Neural cell (in vitro differentiated cells): Measurements from ENCODE around the gene MAB21L4. TPM values are rescaled to one million over a fixed set of nuclear protein-coding genes. Genes with fewer than 3 reads are reported as not detected.

Source experiments
- H2AFZ ChIP-seq: fragments of 200-600, 300-800 bp; sonication (generic), shearing (Covaris generic); 2 replicates; pipeline ENCODE4 v1.6.0; 2014; ENCODE audit warnings: low read depth, mild to moderate bottlenecking, antibody characterized with exemption, low read length, moderate library complexity
- H3F3A ChIP-seq: fragments of 200-600 bp; shearing (Covaris generic); 2 replicates; pipeline ENCODE4 v1.6.1; 2016; ENCODE audit warnings: mild to moderate bottlenecking, moderate library complexity, mixed read lengths, antibody characterized with exemption, low read length; ENCODE audit not compliant: insufficient read depth, poor library complexity, severe bottlenecking
- H3K27ac ChIP-seq: fragments of 200-600, 300-800 bp; sonication (generic), shearing (Covaris generic); 2 replicates; pipeline ENCODE4 v1.5.1; 2014; ENCODE audit warnings: mild to moderate bottlenecking, low read length, moderate library complexity
- H3K27me3 ChIP-seq: fragments of 300-800, 200-600 bp; sonication (generic), shearing (Covaris generic); 2 replicates; pipeline ENCODE4 v1.6.0; 2014; ENCODE audit warnings: mild to moderate bottlenecking, low read depth, low read length, moderate library complexity; ENCODE audit not compliant: insufficient read depth
- H3K36me3 ChIP-seq: fragments of 300-800, 200-600 bp; sonication (generic), shearing (Covaris generic); 2 replicates; pipeline ENCODE4 v1.5.1; 2014; ENCODE audit warnings: mild to moderate bottlenecking, antibody characterized with exemption, low read length, moderate library complexity; ENCODE audit not compliant: insufficient read depth
- H3K4me2 ChIP-seq: fragments of 300-800, 200-600 bp; sonication (generic), shearing (Covaris generic); 2 replicates; pipeline ENCODE4 v1.6.0; 2014; ENCODE audit warnings: mild to moderate bottlenecking, low read length
- H3K4me3 ChIP-seq: fragments of 300-800, 200-600 bp; sonication (generic), shearing (Covaris generic); 2 replicates; pipeline ENCODE4 v1.5.1; 2014; ENCODE audit warnings: mild to moderate bottlenecking, low read length, moderate library complexity
- H3K79me2 ChIP-seq: fragments of 200-600 bp; shearing (Covaris generic); replicated peaks from 2 replicates; pipeline ENCODE4 v1.6.0; 2014; ENCODE audit warnings: mild to moderate bottlenecking, low read length, moderate library complexity; ENCODE audit not compliant: insufficient read depth
- H3K9ac ChIP-seq: fragments of 300-800, 200-600 bp; sonication (generic), shearing (Covaris generic); 2 replicates; pipeline ENCODE4 v1.6.1; 2016; ENCODE audit warnings: mild to moderate bottlenecking, low read length, mixed read lengths
- H3K9me2 ChIP-seq: fragments of 200-600 bp; shearing (Covaris generic); 2 replicates; pipeline ENCODE4 v1.6.1; 2016; ENCODE audit warnings: mild to moderate bottlenecking, low read length, mixed read lengths; ENCODE audit not compliant: insufficient read depth
- H3K9me3 ChIP-seq: fragments of 200-600, 300-800 bp; sonication (generic), shearing (Covaris generic); 2 replicates; pipeline ENCODE4 v1.6.1; 2016; ENCODE audit warnings: mild to moderate bottlenecking, mixed run types, low read length, moderate library complexity, mixed read lengths
- H4K20me1 ChIP-seq: fragments of 200-600 bp; shearing (Covaris generic); 2 replicates; pipeline ENCODE4 v1.6.1; 2016; ENCODE audit warnings: mild to moderate bottlenecking, mixed run types; ENCODE audit not compliant: insufficient read depth
- EP300 ChIP-seq: fragments of 450-650 bp; conservative IDR thresholded peaks from 2 replicates; pipeline ENCODE4 v1.6.1; 2014; ENCODE audit warnings: antibody characterized with exemption, mild to moderate bottlenecking, moderate library complexity; ENCODE audit not compliant: poor library complexity, severe bottlenecking
- EZH2 ChIP-seq: fragments of 200-600, 300-800 bp; shearing (Covaris generic), sonication (generic); IDR thresholded peaks from 2 replicates; pipeline ENCODE4 v1.6.1; 2014; ENCODE audit warnings: antibody characterized with exemption, low read length, borderline replicate concordance, mild to moderate bottlenecking; ENCODE audit not compliant: insufficient read depth, poor library complexity, severe bottlenecking
- MXI1 ChIP-seq: fragments of 450-650 bp; conservative IDR thresholded peaks from 2 replicates; pipeline ENCODE4 v1.6.1; 2014; ENCODE audit warnings: antibody characterized with exemption, mild to moderate bottlenecking; ENCODE audit not compliant: poor library complexity, severe bottlenecking
- POLR2AphosphoS5 ChIP-seq: IDR thresholded peaks from 2 replicates; pipeline ENCODE4 v1.6.1; 2012
- RAD21 ChIP-seq: fragments of 450-650 bp; conservative IDR thresholded peaks from 2 replicates; pipeline ENCODE4 v1.6.1; 2014; ENCODE audit warnings: antibody characterized with exemption, mild to moderate bottlenecking, moderate library complexity
- SMC3 ChIP-seq: fragments of 450-650 bp; conservative IDR thresholded peaks from 2 replicates; pipeline ENCODE4 v1.6.1; 2014; ENCODE audit warnings: antibody characterized with exemption, mild to moderate bottlenecking, moderate library complexity; ENCODE audit not compliant: poor library complexity
- TAF1 ChIP-seq: IDR thresholded peaks from 2 replicates; pipeline ENCODE4 v1.6.1; 2012; ENCODE audit warnings: low read depth
- polyA plus RNA-seq: library from polyadenylated mRNA; depleted of rRNA; stranded (reverse); fragments of >200 nt; gene quantifications from 2 replicates; pipeline ENCODE4 v1.2.3, GENCODE V29; 2014
- TF ChIP-seq, protein P1 (sequence below): fragments of 450-650 bp; IDR thresholded peaks from 2 replicates; pipeline ENCODE4 v1.5.1; 2014; ENCODE audit warnings: antibody characterized with exemption, mild to moderate bottlenecking, moderate library complexity; ENCODE audit not compliant: poor library complexity, severe bottlenecking
- TF ChIP-seq, protein P2 (sequence below): IDR thresholded peaks from 2 replicates; pipeline ENCODE4 v1.6.1; 2012; ENCODE audit warnings: borderline replicate concordance

Gene MAB21L4
- polyA plus RNA-seq, 1 donor from 2014 or later = not detected

GRCh38 chr2:240894006-240894405 is 1.9 kb downstream of the MAB21L4 start:
- Histone ChIP-seq H3K27me3 (no peaks in the 10 kb centered on the region), H3K4me3 (no peak overlapping the region), H3K9me2 (no peaks in the 10 kb centered on the region), H3K79me2 (no peaks in the 10 kb centered on the region), H3K36me3 (no peaks in the 10 kb centered on the region), H3K4me2 (no peak overlapping the region), H3K9ac (no peak overlapping the region), H3K27ac (no peak overlapping the region), H4K20me1 (no peaks in the 10 kb centered on the region), H3K9me3 (no peaks in the 10 kb centered on the region), H3F3A (no peaks in the 10 kb centered on the region), H2AFZ (no peak overlapping the region)
- TF ChIP-seq, protein P1, sequence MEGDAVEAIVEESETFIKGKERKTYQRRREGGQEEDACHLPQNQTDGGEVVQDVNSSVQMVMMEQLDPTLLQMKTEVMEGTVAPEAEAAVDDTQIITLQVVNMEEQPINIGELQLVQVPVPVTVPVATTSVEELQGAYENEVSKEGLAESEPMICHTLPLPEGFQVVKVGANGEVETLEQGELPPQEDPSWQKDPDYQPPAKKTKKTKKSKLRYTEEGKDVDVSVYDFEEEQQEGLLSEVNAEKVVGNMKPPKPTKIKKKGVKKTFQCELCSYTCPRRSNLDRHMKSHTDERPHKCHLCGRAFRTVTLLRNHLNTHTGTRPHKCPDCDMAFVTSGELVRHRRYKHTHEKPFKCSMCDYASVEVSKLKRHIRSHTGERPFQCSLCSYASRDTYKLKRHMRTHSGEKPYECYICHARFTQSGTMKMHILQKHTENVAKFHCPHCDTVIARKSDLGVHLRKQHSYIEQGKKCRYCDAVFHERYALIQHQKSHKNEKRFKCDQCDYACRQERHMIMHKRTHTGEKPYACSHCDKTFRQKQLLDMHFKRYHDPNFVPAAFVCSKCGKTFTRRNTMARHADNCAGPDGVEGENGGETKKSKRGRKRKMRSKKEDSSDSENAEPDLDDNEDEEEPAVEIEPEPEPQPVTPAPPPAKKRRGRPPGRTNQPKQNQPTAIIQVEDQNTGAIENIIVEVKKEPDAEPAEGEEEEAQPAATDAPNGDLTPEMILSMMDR = no peak
- TF ChIP-seq EP300 (no peak), MXI1 (no peak), RAD21 (no peak), SMC3 (no peak)

DNA sequence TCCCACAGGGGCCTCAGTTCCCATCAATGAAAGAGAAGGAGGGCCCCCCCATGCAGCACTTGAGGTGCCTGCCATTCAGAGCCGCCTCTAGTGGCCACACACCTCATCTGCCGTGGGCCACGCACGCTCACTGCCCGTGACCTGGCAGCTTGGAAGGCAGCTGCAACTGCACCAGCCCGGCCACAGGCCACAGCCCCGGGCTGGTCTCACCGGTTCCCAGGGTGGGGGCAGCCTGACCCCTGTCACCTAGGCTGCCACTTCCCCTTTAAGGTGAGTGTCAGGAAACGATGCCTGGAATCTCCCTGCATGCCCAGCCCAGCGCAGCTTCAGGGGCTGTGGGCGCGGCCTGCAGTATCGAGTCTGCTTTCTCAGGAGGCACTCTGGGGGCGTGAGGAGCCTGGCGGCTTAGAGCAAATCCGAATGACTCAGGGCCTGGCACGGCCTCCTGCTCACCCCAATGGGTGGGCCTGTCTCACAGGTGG is 2.6 kb downstream of the MAB21L4 start:
- no peak overlapping the region for H3K4me2 ChIP-seq
- H3K9ac ChIP-seq = no peak overlapping the region
- H3K27ac ChIP-seq = no peak overlapping the region
- no peaks in the 10 kb centered on the region for H3K79me2 ChIP-seq
- H3F3A ChIP-seq = no peaks in the 10 kb centered on the region
- H3K27me3 ChIP-seq = no peaks in the 10 kb centered on the region
- no peaks in the 10 kb centered on the region for H3K9me2 ChIP-seq
- H3K4me3 ChIP-seq = no peak overlapping the region
- H3K36me3 ChIP-seq = no peaks in the 10 kb centered on the region
- no peaks in the 10 kb centered on the region for H3K9me3 ChIP-seq
- TF ChIP-seq TAF1 (no peak), SMC3 (no peak), EZH2 (no peak), MXI1 (no peak), RAD21 (no peak), POLR2AphosphoS5 (no peak), EP300 (no peak)
- TF ChIP-seq, protein P2, sequence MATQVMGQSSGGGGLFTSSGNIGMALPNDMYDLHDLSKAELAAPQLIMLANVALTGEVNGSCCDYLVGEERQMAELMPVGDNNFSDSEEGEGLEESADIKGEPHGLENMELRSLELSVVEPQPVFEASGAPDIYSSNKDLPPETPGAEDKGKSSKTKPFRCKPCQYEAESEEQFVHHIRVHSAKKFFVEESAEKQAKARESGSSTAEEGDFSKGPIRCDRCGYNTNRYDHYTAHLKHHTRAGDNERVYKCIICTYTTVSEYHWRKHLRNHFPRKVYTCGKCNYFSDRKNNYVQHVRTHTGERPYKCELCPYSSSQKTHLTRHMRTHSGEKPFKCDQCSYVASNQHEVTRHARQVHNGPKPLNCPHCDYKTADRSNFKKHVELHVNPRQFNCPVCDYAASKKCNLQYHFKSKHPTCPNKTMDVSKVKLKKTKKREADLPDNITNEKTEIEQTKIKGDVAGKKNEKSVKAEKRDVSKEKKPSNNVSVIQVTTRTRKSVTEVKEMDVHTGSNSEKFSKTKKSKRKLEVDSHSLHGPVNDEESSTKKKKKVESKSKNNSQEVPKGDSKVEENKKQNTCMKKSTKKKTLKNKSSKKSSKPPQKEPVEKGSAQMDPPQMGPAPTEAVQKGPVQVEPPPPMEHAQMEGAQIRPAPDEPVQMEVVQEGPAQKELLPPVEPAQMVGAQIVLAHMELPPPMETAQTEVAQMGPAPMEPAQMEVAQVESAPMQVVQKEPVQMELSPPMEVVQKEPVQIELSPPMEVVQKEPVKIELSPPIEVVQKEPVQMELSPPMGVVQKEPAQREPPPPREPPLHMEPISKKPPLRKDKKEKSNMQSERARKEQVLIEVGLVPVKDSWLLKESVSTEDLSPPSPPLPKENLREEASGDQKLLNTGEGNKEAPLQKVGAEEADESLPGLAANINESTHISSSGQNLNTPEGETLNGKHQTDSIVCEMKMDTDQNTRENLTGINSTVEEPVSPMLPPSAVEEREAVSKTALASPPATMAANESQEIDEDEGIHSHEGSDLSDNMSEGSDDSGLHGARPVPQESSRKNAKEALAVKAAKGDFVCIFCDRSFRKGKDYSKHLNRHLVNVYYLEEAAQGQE = no peak
- TF ChIP-seq, protein P1 = no peak
- H4K20me1 ChIP-seq = no peaks in the 10 kb centered on the region
- no peak overlapping the region for H2AFZ ChIP-seq
